Vagina (tissue), 2 donors: ENCODE data around the gene PLOD1. TPM values are rescaled to one million over a fixed set of nuclear protein-coding genes. Genes with fewer than 3 reads are reported as not detected.

Source experiments
- DNase-seq, 2 donors: peaks; one replicate each; pipeline ENCODE4 v3.0.0-alpha.2; 2017; ENCODE audit errors: extremely low spot score in 2 of 2
- H3K27ac ChIP-seq: fragments of 200-600 bp; sonication (generic); one replicate; pipeline ENCODE4 v1.5.1; 2019
- H3K27me3 ChIP-seq: fragments of 200-600 bp; sonication (generic); one replicate; pipeline ENCODE4 v1.5.1; 2019
- H3K36me3 ChIP-seq, 2 donors: fragments of 200-600 bp; sonication (generic); one replicate each; pipeline ENCODE4 v1.5.1; 2017 to 2019
- H3K4me1 ChIP-seq: fragments of 200-600 bp; sonication (generic); one replicate; pipeline ENCODE4 v1.5.1; 2019
- H3K4me3 ChIP-seq, 2 donors: fragments of 200-600 bp; sonication (generic); 1 replicate in 1 of 2; 2 replicates in 1 of 2; pipeline ENCODE4 v1.5.1; 2016 to 2019
- H3K9me3 ChIP-seq: fragments of 200-600 bp; sonication (generic); one replicate; pipeline ENCODE4 v1.5.1; 2019
- POLR2A ChIP-seq, 2 donors: fragments of 450-650 bp; IDR thresholded peaks; one replicate each; pipeline ENCODE4 v1.6.1; 2017; ENCODE audit warnings: antibody characterized with exemption in 2 of 2, mild to moderate bottlenecking in 2 of 2, moderate library complexity in 2 of 2
- POLR2AphosphoS5 ChIP-seq, 2 donors: sonication (generic); formaldehyde crosslinking; IDR thresholded peaks; one replicate each; pipeline ENCODE4 v1.9.0; 2017; ENCODE audit warnings: antibody characterized with exemption in 2 of 2, mild to moderate bottlenecking in 2 of 2, low read depth in 1 of 2; ENCODE audit not compliant: insufficient read depth in 1 of 2
- intact Hi-C: fragments of 100-400 bp; cut with DNase I; formaldehyde crosslinking; loops from one replicate; pipeline ENCODE4 v1.15.1; 2023
- total RNA-seq: library from RNA; depleted of rRNA; stranded (reverse); fragments of >200 nt; gene quantifications from one replicate; pipeline ENCODE4 v1.2.3, GENCODE V29; 2016
- TF ChIP-seq, protein P1 (sequence below), 3 experiments: fragments of 450-650 bp in 2 of 3; fragments of 200-600 bp in 1 of 3; sonication (generic) in 1 of 3; IDR thresholded peaks; one replicate each; pipeline ENCODE4 v1.5.1; 2017 to 2019; ENCODE audit warnings: antibody characterized with exemption in 3 of 3, mild to moderate bottlenecking in 2 of 3, moderate library complexity in 2 of 3

The PLOD1 gene
- total RNA-seq, 1 donor from 2014 or later = 42.2 TPM

DNA sequence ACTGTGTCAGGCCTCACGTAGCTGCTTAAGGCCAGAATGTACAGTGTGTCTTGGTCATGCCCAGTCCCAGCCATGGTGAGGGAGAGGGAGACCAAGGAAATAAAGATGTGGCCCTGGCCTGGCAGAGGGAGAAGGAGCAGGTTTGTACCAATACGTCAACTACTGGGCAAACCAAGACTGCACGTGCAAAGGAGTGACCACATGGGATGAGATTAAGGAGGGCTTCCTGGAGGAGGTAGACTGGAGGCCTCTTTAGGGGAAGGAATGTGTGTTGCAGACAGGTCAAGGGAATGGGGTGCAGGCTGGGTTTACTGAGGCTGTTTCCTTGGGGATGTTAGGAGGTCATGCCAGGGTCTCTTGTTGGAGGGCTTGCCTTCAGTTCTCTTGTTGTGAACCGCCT is 7.8 kb downstream of the PLOD1 start:
- no peaks in the 10 kb centered on the region for H3K27me3 ChIP-seq
- H3K4me1 ChIP-seq = peaks cover 23% of the 10 kb centered on the region
- no peaks in the 10 kb centered on the region for H3K9me3 ChIP-seq
- H3K4me3 ChIP-seq = no peak overlapping the region
- intact Hi-C loops = no loop called here
- no peaks in the 10 kb centered on the region for H3K36me3 ChIP-seq
- TF ChIP-seq, protein P1, sequence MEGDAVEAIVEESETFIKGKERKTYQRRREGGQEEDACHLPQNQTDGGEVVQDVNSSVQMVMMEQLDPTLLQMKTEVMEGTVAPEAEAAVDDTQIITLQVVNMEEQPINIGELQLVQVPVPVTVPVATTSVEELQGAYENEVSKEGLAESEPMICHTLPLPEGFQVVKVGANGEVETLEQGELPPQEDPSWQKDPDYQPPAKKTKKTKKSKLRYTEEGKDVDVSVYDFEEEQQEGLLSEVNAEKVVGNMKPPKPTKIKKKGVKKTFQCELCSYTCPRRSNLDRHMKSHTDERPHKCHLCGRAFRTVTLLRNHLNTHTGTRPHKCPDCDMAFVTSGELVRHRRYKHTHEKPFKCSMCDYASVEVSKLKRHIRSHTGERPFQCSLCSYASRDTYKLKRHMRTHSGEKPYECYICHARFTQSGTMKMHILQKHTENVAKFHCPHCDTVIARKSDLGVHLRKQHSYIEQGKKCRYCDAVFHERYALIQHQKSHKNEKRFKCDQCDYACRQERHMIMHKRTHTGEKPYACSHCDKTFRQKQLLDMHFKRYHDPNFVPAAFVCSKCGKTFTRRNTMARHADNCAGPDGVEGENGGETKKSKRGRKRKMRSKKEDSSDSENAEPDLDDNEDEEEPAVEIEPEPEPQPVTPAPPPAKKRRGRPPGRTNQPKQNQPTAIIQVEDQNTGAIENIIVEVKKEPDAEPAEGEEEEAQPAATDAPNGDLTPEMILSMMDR (IDR thresholded peaks at IDR 0.05) = no peak
- TF ChIP-seq POLR2AphosphoS5 (IDR thresholded peaks at IDR 0.05; ENCODE audit: insufficient read depth in 1 of 2, low read depth in 1 of 2) = no peak
- no peak for TF ChIP-seq POLR2A (IDR thresholded peaks at IDR 0.05)
- no peak for DNase-seq
- no peak overlapping the region for H3K27ac ChIP-seq

DNA sequence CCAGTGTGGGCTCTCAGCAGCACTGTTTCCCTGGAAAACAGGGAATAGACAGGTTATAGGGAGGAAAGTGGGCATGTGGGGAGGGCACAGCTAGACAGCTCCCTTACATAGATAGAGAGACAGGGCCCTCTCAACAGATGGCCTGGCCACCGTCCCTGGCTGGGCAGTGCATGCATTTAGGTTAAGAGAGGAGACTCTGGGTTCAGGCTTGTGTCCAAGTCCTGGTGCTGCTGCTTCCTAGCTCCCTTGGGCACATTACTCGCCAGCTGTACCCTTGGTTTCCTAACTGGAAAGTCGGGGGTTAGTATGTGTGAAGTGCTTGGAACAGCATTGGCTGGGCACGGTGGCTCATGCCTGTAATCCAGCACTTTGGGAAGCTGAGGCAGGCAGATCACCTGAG is 9.1 kb downstream of the PLOD1 start:
- DNase-seq = no peak
- intact Hi-C loops = no loop called here
- no peaks in the 10 kb centered on the region for H3K27me3 ChIP-seq
- TF ChIP-seq POLR2AphosphoS5 (IDR thresholded peaks at IDR 0.05; ENCODE audit: insufficient read depth in 1 of 2, low read depth in 1 of 2) (no peak), POLR2A (IDR thresholded peaks at IDR 0.05) (no peak)
- TF ChIP-seq, protein P1 (IDR thresholded peaks at IDR 0.05) = no peak
- H3K9me3 ChIP-seq = no peaks in the 10 kb centered on the region
- no peak overlapping the region for H3K27ac ChIP-seq
- H3K4me3 ChIP-seq = no peak overlapping the region
- no peaks in the 10 kb centered on the region for H3K36me3 ChIP-seq
- peaks cover 11% of the 10 kb centered on the region for H3K4me1 ChIP-seq

DNA sequence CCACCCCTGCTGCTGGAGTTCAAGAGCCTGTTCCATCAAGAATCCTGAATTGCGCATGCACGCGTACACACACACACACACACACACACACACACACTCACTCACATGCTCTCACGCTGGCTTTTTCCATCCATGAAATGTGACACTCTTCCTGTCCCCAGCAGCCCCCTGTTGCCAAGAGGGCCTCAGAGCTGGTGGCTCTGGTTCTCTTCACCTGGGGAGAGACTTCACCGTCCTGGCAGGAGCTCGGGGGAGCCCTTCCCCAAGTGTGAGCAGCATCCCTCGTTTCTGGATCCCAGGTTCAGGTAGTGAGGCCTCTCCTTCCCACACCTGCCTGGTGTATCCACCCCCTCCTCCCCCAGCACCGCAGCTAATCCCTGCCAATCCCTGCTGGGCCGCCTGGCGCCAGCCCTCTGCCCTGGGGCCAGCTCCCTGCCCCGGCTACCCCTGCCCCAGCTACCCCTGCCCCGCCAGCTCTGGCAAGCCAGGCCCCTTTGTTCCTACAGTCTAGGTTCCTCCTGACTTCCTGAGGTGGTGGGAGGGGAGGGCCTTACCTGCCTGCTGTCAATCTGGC is 9.9 kb downstream of the PLOD1 start:
- no peak for TF ChIP-seq POLR2A (IDR thresholded peaks at IDR 0.05)
- TF ChIP-seq, protein P1 (IDR thresholded peaks at IDR 0.05) = no peak
- TF ChIP-seq POLR2AphosphoS5 (IDR thresholded peaks at IDR 0.05; ENCODE audit: insufficient read depth in 1 of 2, low read depth in 1 of 2) = no peak
- no peak for DNase-seq
- no peaks in the 10 kb centered on the region for H3K36me3 ChIP-seq
- H3K4me3 ChIP-seq = no peak overlapping the region
- no peak overlapping the region for H3K27ac ChIP-seq
- H3K9me3 ChIP-seq = no peaks in the 10 kb centered on the region
- H3K4me1 ChIP-seq = peaks cover 3% of the 10 kb centered on the region
- H3K27me3 ChIP-seq = no peaks in the 10 kb centered on the region
- intact Hi-C loops = no loop called here

DNA sequence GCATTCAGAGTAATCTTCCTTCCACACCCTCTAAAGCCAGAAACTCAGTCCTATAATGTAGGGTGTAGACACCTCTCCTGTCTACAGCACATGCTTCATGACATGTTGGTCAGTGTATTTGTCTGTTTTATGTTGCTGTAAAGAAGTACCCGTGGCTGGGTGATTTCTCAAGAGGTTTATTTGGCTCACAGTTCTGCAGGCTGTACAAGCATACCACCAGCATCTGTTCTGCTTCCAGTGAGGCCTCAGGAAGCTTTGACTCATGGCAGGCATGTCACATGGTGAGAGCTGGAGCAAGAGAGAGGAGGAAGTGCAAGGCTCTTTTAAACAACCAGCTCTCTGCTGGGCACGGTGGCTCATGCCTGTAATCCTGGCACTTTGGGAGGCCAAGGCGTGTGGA is 12.1 kb downstream of the PLOD1 start:
- no peaks in the 10 kb centered on the region for H3K4me1 ChIP-seq
- intact Hi-C loops = no loop called here
- no peaks in the 10 kb centered on the region for H3K27me3 ChIP-seq
- TF ChIP-seq POLR2A (IDR thresholded peaks at IDR 0.05) = no peak
- no peak for TF ChIP-seq POLR2AphosphoS5 (IDR thresholded peaks at IDR 0.05; ENCODE audit: insufficient read depth in 1 of 2, low read depth in 1 of 2)
- H3K9me3 ChIP-seq = no peaks in the 10 kb centered on the region
- no peak overlapping the region for H3K4me3 ChIP-seq
- no peak for DNase-seq
- no peak overlapping the region for H3K27ac ChIP-seq
- peaks cover 0 to 13% of the 10 kb centered on the region in 2 donors for H3K36me3 ChIP-seq

DNA sequence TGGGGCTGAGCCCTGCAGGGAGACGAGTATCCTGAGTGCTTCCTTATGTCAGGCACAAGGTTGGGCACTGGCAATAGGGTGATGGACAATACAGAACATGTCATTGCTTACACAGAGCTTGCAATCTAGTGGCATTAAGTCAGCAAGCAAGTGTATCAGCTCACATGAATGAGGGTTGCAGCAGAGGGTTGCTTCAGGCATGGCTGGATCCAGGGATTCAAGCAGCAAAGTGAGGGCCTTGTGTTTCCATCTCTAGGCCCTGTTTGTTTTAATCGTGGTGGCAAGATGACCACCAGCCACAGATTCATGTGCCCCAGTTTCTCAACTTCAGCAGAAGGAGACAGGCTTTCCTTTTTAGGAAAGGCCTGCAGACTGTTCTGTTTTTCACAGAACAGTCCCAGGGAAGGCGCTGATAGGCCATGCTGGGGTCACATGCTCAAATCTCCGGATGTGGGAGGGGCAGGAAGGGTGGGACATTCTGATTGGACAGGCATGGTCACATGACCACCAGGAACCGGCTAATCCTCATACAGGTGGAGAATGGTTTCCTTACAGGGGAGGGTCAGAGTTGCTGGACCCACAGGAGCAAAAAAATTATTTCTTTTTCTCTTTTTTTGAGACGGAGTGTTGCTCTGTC is 14.4 kb downstream of the PLOD1 start:
- no peaks in the 10 kb centered on the region for H3K27me3 ChIP-seq
- intact Hi-C loops = no loop called here
- H3K27ac ChIP-seq = no peak overlapping the region
- peaks cover 0 to 13% of the 10 kb centered on the region in 2 donors for H3K36me3 ChIP-seq
- no peak overlapping the region for H3K4me3 ChIP-seq
- no peaks in the 10 kb centered on the region for H3K9me3 ChIP-seq
- no peak for DNase-seq
- H3K4me1 ChIP-seq = no peaks in the 10 kb centered on the region
- TF ChIP-seq POLR2A (IDR thresholded peaks at IDR 0.05) (no peak), POLR2AphosphoS5 (IDR thresholded peaks at IDR 0.05; ENCODE audit: insufficient read depth in 1 of 2, low read depth in 1 of 2) (no peak)
- TF ChIP-seq, protein P1 (IDR thresholded peaks at IDR 0.05) = no peak
